ENCODE measurements around the gene DIS3L2.
A peak's percentile ranks its signal among the peaks of the same experiment; 100 is the strongest.

The DIS3L2 gene

GRCh38 chr2:232280341-232280740 lies 318.8 kb downstream of the DIS3L2 start:
- no peak for DNase-seq

GRCh38 chr2:232281858-232282507 lies 320.5 kb downstream of the DIS3L2 start:
- no peak for DNase-seq

GRCh38 chr2:232282508-232283055 lies 321.1 kb downstream of the DIS3L2 start:
- DNase-seq = no peak

GRCh38 chr2:232286001-232286868 lies 324.7 kb downstream of the DIS3L2 start:
- no peak for DNase-seq

- DNase-seq = no peak
Observed at GRCh38 chr2:232287316-232287715, 325.8 kb downstream of the DIS3L2 start.

- DNase-seq = no peak
Observed at GRCh38 chr2:232288489-232289030, 327.0 kb downstream of the DIS3L2 start.

GRCh38 chr2:232290668-232291067 lies 329.2 kb downstream of the DIS3L2 start:
- no peak for DNase-seq

- no peak for DNase-seq
Observed at GRCh38 chr2:232291343-232291742, 329.8 kb downstream of the DIS3L2 start.

- DNase-seq = peak; percentile 4
Observed at GRCh38 chr2:232292395-232293154, 331.1 kb downstream of the DIS3L2 start.

GRCh38 chr2:232293191-232293590 lies 331.7 kb downstream of the DIS3L2 start:
- DNase-seq = no peak

- no peak for DNase-seq
Observed at GRCh38 chr2:232295971-232296370, 334.5 kb downstream of the DIS3L2 start.

GRCh38 chr2:232296776-232297525 lies 335.4 kb downstream of the DIS3L2 start:
- DNase-seq = no peak

GRCh38 chr2:232299084-232299483 lies 337.6 kb downstream of the DIS3L2 start:
- DNase-seq = no peak

- DNase-seq = no peak
Observed at GRCh38 chr2:232299927-232300674, 338.6 kb downstream of the DIS3L2 start.

GRCh38 chr2:232300894-232301387 lies 339.4 kb downstream of the DIS3L2 start:
- DNase-seq = no peak

- DNase-seq = no peak
Observed at GRCh38 chr2:232304236-232304635, 342.7 kb downstream of the DIS3L2 start.

GRCh38 chr2:232306741-232307305 lies 345.3 kb downstream of the DIS3L2 start:
- DNase-seq = no peak

- no peak for DNase-seq
Observed at GRCh38 chr2:232307854-232308253, 346.3 kb downstream of the DIS3L2 start.

- no peak for DNase-seq
Observed at GRCh38 chr2:232308986-232309385, 347.5 kb downstream of the DIS3L2 start.

- no peak for DNase-seq
Observed at GRCh38 chr2:232309592-232309991, 348.1 kb downstream of the DIS3L2 start.

- no peak for DNase-seq
Observed at GRCh38 chr2:232310121-232310520, 348.6 kb downstream of the DIS3L2 start.
